HepG2 (cell line): ENCODE measurements around the gene FAM222A. TPM values are rescaled to one million over a fixed set of nuclear protein-coding genes. Genes with fewer than 3 reads are reported as not detected.

Experiments
- CBX5 ChIP-seq: sonication (generic); formaldehyde crosslinking; IDR thresholded peaks from 2 replicates; pipeline ENCODE4 v1.4.0; 2020; ENCODE audit warnings: missing genetic modification reagents, borderline replicate concordance
- JDP2 ChIP-seq: sonication (generic); formaldehyde crosslinking; IDR thresholded peaks from 2 replicates; pipeline ENCODE4 v1.8.1; 2022; ENCODE audit warnings: missing genetic modification reagents, borderline replicate concordance
- KDM6A ChIP-seq: IDR thresholded peaks from 2 replicates; pipeline ENCODE4 v1.6.1; 2016; ENCODE audit warnings: low read depth
- MIER2 ChIP-seq: IDR thresholded peaks from 2 replicates; pipeline ENCODE4 v1.6.1; 2016; ENCODE audit warnings: missing biosample characterization, missing genetic modification reagents
- RXRA ChIP-seq: sonication (generic); formaldehyde crosslinking; IDR thresholded peaks from 2 replicates; pipeline ENCODE4 v1.5.1; 2020; ENCODE audit warnings: missing genetic modification reagents
- SMYD3 ChIP-seq: sonication (generic); formaldehyde crosslinking; IDR thresholded peaks from 2 replicates; pipeline ENCODE4 v1.8.1; 2023; ENCODE audit warnings: mild to moderate bottlenecking, missing genetic modification reagents
- TCF7L2 ChIP-seq: IDR thresholded peaks from 2 replicates; pipeline ENCODE4 v1.6.1; 2011; ENCODE audit warnings: mild to moderate bottlenecking, low read depth, low read length, moderate library complexity
- TSC22D2 ChIP-seq: sonication (generic); formaldehyde crosslinking; IDR thresholded peaks from 2 replicates; pipeline ENCODE4 v1.5.1; 2020; ENCODE audit warnings: missing genetic modification reagents, mild to moderate bottlenecking, borderline replicate concordance
- ZC3H13 ChIP-seq: sonication (generic); formaldehyde crosslinking; IDR thresholded peaks from 2 replicates; pipeline ENCODE4 v1.8.1; 2023; ENCODE audit warnings: mild to moderate bottlenecking, missing genetic modification reagents, moderate library complexity
- ZNF180 ChIP-seq: sonication (generic); formaldehyde crosslinking; IDR thresholded peaks from 2 replicates; pipeline ENCODE4 v1.4.0; 2020; ENCODE audit warnings: low read depth, missing genetic modification reagents, borderline replicate concordance
- ZNF234 ChIP-seq: sonication (generic); formaldehyde crosslinking; conservative IDR thresholded peaks from 2 replicates; pipeline ENCODE4 v1.5.1; 2020; ENCODE audit warnings: mild to moderate bottlenecking, missing genetic modification reagents
- ZNF569 ChIP-seq: sonication (generic); formaldehyde crosslinking; IDR thresholded peaks from 2 replicates; pipeline ENCODE4 v1.5.0; 2020; ENCODE audit warnings: mild to moderate bottlenecking, missing genetic modification reagents, moderate library complexity, borderline replicate concordance
- ZNF615 ChIP-seq: sonication (generic); formaldehyde crosslinking; IDR thresholded peaks from 2 replicates; pipeline ENCODE4 v1.5.0; 2020; ENCODE audit warnings: mild to moderate bottlenecking, missing genetic modification reagents, borderline replicate concordance
- ZNF629 ChIP-seq: sonication (generic); formaldehyde crosslinking; conservative IDR thresholded peaks from 2 replicates; pipeline ENCODE4 v1.5.0; 2020; ENCODE audit warnings: missing genetic modification reagents
- ZNF746 ChIP-seq: sonication (generic); formaldehyde crosslinking; IDR thresholded peaks from 2 replicates; pipeline ENCODE4 v1.8.0; 2022; ENCODE audit warnings: mild to moderate bottlenecking, missing genetic modification reagents
- ZZZ3 ChIP-seq: sonication (generic); formaldehyde crosslinking; IDR thresholded peaks from 2 replicates; pipeline ENCODE4 v1.4.0; 2020; ENCODE audit warnings: missing genetic modification reagents, mild to moderate bottlenecking, borderline replicate concordance
- polyA plus RNA-seq, 8 experiments: library from polyadenylated mRNA; depleted of rRNA in 3 of 8; stranded (reverse) in 7 of 8; unstranded in 1 of 8; fragments of >200 nt; fragmentation: Illumina TruSeq in 4 of 8; extraction: Trizol in 4 of 8; gene quantifications; 2 replicates each; pipeline versions ENCODE4 v1.2.1 to v1.2.3, GENCODE V29; 2011 to 2016; ENCODE audit warnings: low read depth in 4 of 8, missing spikeins in 1 of 8, mixed read lengths in 1 of 8; ENCODE audit not compliant: insufficient read depth in 1 of 8
- total RNA-seq, 5 experiments: library from RNA; depleted of rRNA; stranded (reverse); fragments of >200 nt; fragmentation: Illumina TruSeq; extraction: Trizol; gene quantifications; 2 replicates each; pipeline ENCODE4 v1.2.3, GENCODE V29; 2016; ENCODE audit warnings: low read depth in 1 of 5
- TF ChIP-seq, protein P1 (sequence below): IDR thresholded peaks from 2 replicates; pipeline ENCODE4 v1.6.1; 2016; ENCODE audit warnings: missing compliant biosample characterization, missing genetic modification reagents, borderline replicate concordance
- TF ChIP-seq, protein P2 (sequence below): sonication (generic); formaldehyde crosslinking; IDR thresholded peaks from 2 replicates; pipeline ENCODE4 v1.5.0; 2020; ENCODE audit warnings: mild to moderate bottlenecking, missing genetic modification reagents, borderline replicate concordance
- TF ChIP-seq, protein P3 (sequence below): sonication (generic); formaldehyde crosslinking; IDR thresholded peaks from 2 replicates; pipeline ENCODE4 v1.4.0; 2020; ENCODE audit warnings: missing genetic modification reagents, borderline replicate concordance
- TF ChIP-seq, protein P4 (sequence below): sonication (generic); formaldehyde crosslinking; IDR thresholded peaks from 2 replicates; pipeline ENCODE4 v1.4.0; 2020; ENCODE audit warnings: missing genetic modification reagents

The FAM222A gene
- total and polyA plus RNA-seq, 2 of the 13 experiments (the other 11 are each of a cell fraction or from before 2014, with no cell fraction given), result 2.7 to 9.6 TPM

DNA sequence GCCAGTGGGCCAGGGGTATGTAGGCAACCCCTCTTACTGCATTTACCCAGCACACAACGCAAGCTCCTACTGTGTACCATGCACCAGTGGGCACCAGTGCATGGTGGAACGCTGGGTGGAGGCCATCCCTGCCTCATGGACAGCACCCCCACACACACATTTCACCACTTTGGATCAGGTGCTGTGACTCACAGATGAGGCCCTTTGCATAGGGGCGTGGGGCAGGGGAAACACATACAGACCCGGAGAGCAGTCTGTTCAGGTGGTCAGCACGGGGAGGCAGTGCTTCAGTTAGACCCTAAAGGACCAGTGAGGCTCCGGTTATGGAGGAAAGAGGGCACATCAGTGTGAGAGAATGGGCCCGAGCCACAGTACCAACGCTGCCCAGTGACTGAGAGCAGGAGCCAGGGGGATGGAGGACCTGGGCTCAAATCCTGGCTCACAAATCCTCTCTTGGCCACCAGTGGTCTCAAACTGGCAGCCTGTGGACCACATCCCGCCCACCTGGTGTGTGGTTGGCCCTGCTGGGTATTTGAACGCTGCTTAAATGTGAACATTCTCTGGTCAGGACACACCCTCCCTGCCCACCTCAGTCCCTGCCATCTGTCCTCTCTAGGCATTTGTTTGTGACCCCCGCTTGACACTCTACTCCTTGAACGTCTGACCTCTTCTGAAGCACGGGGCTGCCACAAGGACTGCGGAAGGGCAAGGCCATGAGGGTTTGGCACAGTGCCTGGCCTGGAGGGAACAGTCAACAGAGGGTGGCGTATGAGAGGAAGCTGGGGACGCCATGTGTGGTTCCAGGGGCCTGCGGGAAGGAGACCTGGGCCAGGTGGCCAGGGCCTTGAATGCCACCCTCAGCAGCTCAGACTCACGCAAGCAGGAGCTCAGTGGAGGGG, 46.7 kb downstream of the FAM222A start (continued):
- TF ChIP-seq, protein P1, sequence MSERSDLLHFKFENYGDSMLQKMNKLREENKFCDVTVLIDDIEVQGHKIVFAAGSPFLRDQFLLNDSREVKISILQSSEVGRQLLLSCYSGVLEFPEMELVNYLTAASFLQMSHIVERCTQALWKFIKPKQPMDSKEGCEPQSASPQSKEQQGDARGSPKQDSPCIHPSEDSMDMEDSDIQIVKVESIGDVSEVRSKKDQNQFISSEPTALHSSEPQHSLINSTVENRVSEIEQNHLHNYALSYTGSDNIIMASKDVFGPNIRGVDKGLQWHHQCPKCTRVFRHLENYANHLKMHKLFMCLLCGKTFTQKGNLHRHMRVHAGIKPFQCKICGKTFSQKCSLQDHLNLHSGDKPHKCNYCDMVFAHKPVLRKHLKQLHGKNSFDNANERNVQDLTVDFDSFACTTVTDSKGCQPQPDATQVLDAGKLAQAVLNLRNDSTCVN, result no peak
- TF ChIP-seq TSC22D2 (CRISPR knock-in tag) (no peak), ZNF629 (no peak), MIER2 (CRISPR knock-in tag) (no peak), ZNF180 (no peak), ZNF569 (no peak), TCF7L2 (no peak), ZZZ3 (CRISPR knock-in tag) (no peak), ZNF234 (CRISPR knock-in tag) (no peak), ZNF615 (CRISPR knock-in tag) (no peak), CBX5 (CRISPR knock-in tag) (no peak), JDP2 (CRISPR knock-in tag) (no peak), ZC3H13 (CRISPR knock-in tag) (no peak), RXRA (CRISPR knock-in tag) (peak; percentile 93), ZNF746 (no peak), SMYD3 (no peak), KDM6A (CRISPR knock-in tag) (no peak)
- TF ChIP-seq, protein P2, sequence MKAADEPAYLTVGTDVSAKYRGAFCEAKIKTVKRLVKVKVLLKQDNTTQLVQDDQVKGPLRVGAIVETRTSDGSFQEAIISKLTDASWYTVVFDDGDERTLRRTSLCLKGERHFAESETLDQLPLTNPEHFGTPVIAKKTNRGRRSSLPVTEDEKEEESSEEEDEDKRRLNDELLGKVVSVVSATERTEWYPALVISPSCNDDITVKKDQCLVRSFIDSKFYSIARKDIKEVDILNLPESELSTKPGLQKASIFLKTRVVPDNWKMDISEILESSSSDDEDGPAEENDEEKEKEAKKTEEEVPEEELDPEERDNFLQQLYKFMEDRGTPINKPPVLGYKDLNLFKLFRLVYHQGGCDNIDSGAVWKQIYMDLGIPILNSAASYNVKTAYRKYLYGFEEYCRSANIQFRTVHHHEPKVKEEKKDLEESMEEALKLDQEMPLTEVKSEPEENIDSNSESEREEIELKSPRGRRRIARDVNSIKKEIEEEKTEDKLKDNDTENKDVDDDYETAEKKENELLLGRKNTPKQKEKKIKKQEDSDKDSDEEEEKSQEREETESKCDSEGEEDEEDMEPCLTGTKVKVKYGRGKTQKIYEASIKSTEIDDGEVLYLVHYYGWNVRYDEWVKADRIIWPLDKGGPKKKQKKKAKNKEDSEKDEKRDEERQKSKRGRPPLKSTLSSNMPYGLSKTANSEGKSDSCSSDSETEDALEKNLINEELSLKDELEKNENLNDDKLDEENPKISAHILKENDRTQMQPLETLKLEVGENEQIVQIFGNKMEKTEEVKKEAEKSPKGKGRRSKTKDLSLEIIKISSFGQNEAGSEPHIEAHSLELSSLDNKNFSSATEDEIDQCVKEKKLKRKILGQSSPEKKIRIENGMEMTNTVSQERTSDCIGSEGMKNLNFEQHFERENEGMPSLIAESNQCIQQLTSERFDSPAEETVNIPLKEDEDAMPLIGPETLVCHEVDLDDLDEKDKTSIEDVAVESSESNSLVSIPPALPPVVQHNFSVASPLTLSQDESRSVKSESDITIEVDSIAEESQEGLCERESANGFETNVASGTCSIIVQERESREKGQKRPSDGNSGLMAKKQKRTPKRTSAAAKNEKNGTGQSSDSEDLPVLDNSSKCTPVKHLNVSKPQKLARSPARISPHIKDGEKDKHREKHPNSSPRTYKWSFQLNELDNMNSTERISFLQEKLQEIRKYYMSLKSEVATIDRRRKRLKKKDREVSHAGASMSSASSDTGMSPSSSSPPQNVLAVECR, result no peak
- TF ChIP-seq, protein P3, sequence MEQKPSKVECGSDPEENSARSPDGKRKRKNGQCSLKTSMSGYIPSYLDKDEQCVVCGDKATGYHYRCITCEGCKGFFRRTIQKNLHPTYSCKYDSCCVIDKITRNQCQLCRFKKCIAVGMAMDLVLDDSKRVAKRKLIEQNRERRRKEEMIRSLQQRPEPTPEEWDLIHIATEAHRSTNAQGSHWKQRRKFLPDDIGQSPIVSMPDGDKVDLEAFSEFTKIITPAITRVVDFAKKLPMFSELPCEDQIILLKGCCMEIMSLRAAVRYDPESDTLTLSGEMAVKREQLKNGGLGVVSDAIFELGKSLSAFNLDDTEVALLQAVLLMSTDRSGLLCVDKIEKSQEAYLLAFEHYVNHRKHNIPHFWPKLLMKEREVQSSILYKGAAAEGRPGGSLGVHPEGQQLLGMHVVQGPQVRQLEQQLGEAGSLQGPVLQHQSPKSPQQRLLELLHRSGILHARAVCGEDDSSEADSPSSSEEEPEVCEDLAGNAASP (CRISPR knock-in tag), result peak; percentile 47; the same call in 1 of the 2 replicates
- TF ChIP-seq, protein P4, sequence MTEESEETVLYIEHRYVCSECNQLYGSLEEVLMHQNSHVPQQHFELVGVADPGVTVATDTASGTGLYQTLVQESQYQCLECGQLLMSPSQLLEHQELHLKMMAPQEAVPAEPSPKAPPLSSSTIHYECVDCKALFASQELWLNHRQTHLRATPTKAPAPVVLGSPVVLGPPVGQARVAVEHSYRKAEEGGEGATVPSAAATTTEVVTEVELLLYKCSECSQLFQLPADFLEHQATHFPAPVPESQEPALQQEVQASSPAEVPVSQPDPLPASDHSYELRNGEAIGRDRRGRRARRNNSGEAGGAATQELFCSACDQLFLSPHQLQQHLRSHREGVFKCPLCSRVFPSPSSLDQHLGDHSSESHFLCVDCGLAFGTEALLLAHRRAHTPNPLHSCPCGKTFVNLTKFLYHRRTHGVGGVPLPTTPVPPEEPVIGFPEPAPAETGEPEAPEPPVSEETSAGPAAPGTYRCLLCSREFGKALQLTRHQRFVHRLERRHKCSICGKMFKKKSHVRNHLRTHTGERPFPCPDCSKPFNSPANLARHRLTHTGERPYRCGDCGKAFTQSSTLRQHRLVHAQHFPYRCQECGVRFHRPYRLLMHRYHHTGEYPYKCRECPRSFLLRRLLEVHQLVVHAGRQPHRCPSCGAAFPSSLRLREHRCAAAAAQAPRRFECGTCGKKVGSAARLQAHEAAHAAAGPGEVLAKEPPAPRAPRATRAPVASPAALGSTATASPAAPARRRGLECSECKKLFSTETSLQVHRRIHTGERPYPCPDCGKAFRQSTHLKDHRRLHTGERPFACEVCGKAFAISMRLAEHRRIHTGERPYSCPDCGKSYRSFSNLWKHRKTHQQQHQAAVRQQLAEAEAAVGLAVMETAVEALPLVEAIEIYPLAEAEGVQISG, result peak; percentile 64
